Measurements from ENCODE around the gene TNFRSF6B. TPM values are rescaled to one million over a fixed set of nuclear protein-coding genes. Genes with fewer than 3 reads are reported as not detected.
"Not testable (repeated sequence)": the region's sequence is repeated elsewhere in the genome, so short reads cannot be mapped to it uniquely, and the experiment has no call there.

TNFRSF6B gene
- total RNA-seq, 2 experiments from 2014 or later: not detected

- ATAC-seq (ENCODE audit: low read depth): peak; percentile 82
- no peaks in the 10 kb centered on the region for H3K27me3 Mint-ChIP-seq
- DNase-seq: peak; percentile 97
- H3K36me3 Mint-ChIP-seq: peaks cover 1% of the 10 kb centered on the region
- peaks cover 17% of the 10 kb centered on the region for H3K4me1 Mint-ChIP-seq
- no peaks in the 10 kb centered on the region for H3K9me3 Mint-ChIP-seq
- POLR2A ChIA-PET: interaction anchor here (0.6 to 2.0 kb wide), 22 partner anchors 16 to 420 kb away, joined by 3 to 16 read pairs (median 4); partner anchors contain the start of genes ARFRP1, GMEB2, HELZ2 and PPDPF
- peak within 1 kb of the TSS; percentile 95 for H3K4me3 Mint-ChIP-seq
- H3K27ac Mint-ChIP-seq: peak within 1 kb of the TSS; percentile 92
Observed at GRCh38 chr20:63657937-63658748, 38.3 kb upstream of the TNFRSF6B start, which contains the start of gene RTEL1. Gene RTEL1, plus strand, starts transcription at chr20:63658312. Its CDS starts 1,091 bp downstream, at chr20:63659403.

DNA sequence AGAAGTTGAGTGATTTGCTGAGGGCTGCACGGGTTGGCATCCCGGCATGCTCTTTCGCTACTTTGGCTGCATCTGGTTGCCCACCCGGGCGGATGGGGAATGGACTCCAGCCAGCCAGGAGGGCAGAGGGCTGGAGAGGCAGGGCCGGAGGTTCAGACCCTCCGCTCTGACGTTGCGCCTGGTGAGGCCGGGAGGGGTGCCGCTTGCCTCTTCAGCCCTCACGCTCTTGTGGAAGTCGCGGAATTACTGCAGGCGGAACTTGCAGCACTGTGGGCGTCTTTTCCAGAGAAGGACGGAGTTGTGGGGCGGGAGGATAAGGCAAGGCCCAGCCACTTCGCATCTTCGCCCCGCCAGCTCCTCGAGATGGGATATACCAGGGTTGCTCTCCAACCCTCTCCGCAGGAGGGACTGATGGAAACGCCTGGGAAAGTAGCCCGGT lies 37.7 kb upstream of the TNFRSF6B start:
- ATAC-seq (ENCODE audit: low read depth) (peak; percentile 30), DNase-seq (no peak)
- peak overlapping the region; percentile 92 for H3K27ac Mint-ChIP-seq
- H3K4me1 Mint-ChIP-seq: peaks cover 17% of the 10 kb centered on the region
- H3K9me3 Mint-ChIP-seq: no peaks in the 10 kb centered on the region
- no peaks in the 10 kb centered on the region for H3K27me3 Mint-ChIP-seq
- POLR2A ChIA-PET: interaction anchor here (0.6 to 2.0 kb wide), 21 partner anchors 17 to 419 kb away, joined by 3 to 16 read pairs (median 5); partner anchors contain the start of genes ARFRP1, GMEB2, HELZ2 and PPDPF
- peak overlapping the region; percentile 95 for H3K4me3 Mint-ChIP-seq
- peaks cover 1% of the 10 kb centered on the region for H3K36me3 Mint-ChIP-seq

DNA sequence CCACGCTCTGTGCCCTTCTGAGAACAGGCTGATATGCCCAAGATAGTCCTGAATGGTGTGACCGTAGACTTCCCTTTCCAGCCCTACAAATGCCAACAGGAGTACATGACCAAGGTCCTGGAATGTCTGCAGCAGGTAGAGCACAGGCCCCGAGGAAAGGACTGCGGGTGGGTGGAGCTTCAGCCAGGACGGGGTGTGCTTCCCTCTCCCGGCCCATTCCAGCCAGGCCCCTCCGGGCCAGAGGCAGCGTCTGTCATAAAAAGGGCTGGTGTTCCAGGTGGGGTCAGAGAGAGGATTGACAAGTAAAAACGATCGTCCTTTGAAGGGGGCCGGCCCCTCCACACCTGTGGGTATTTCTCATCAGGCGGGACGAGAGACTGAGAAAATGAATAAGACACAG lies 37.1 kb upstream of the TNFRSF6B start:
- ATAC-seq (ENCODE audit: low read depth): no peak
- POLR2A ChIA-PET: interaction anchor here (2.0 kb wide), 1 partner anchor 106 kb away, joined by 9 read pairs; no protein-coding TSS in a partner anchor
- peak overlapping the region; percentile 95 for H3K4me3 Mint-ChIP-seq
- H3K27me3 Mint-ChIP-seq: no peaks in the 10 kb centered on the region
- no peak for DNase-seq
- H3K9me3 Mint-ChIP-seq: no peaks in the 10 kb centered on the region
- peaks cover 13% of the 10 kb centered on the region for H3K4me1 Mint-ChIP-seq
- H3K36me3 Mint-ChIP-seq: peaks cover 1% of the 10 kb centered on the region
- H3K27ac Mint-ChIP-seq: no peak overlapping the region

DNA sequence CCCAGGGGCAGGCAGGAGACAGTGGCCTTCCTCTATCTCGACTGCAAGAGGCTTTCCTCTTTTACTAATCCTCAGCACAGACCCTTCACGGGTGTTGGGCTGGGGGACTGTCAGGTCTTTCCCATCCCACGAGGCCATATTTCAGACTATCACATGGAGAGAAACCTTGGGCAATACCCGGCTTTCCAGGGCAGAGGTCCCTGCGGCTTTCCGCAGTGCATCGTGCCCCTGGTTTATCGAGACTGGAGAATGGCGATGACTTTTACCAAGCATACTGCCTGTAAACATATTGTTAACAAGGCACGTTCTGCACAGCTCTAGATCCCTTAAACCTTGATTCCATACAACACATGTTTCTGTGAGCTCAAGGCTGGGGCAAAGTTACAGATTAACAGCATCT lies 36.3 kb upstream of the TNFRSF6B start:
- H3K27ac Mint-ChIP-seq; DNase-seq; ATAC-seq (ENCODE audit: low read depth); H3K9me3 Mint-ChIP-seq; POLR2A ChIA-PET; H3K27me3 Mint-ChIP-seq; H3K36me3 Mint-ChIP-seq; H3K4me1 Mint-ChIP-seq: not testable (repeated sequence)
- peak overlapping the region; percentile 28 for H3K4me3 Mint-ChIP-seq

DNA sequence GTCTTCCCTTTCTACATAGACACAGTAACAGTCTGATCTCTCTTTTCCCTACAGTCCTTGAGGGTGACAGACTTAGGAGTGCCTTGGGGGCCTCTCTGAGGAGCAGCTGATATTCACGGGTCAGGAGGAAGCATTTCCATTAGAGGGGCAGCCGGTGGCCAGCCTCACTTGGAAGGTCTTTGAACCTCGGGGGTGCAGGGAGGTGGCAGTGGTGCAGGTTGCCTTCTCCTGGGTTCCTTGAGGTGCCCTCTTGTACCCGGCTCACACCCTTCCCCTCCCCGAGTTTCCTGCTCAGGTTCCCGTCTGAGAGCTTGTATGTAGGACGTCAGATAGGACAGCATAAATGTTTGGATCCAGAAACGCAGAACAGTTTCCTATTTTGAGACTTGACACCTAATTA lies 35.8 kb upstream of the TNFRSF6B start:
- POLR2A ChIA-PET: no interaction called here
- Mint-ChIP-seq H3K4me1 (peaks cover 8% of the 10 kb centered on the region), H3K4me3 (no peak overlapping the region)

GRCh38 chr20:63661108-63661507 lies 35.3 kb upstream of the TNFRSF6B start:
- no peak for ATAC-seq (ENCODE audit: low read depth)
- H3K27me3 Mint-ChIP-seq: no peaks in the 10 kb centered on the region
- POLR2A ChIA-PET: no interaction called here
- peaks cover 8% of the 10 kb centered on the region for H3K4me1 Mint-ChIP-seq
- no peaks in the 10 kb centered on the region for H3K9me3 Mint-ChIP-seq
- peaks cover 2% of the 10 kb centered on the region for H3K36me3 Mint-ChIP-seq
- no peak overlapping the region for H3K4me3 Mint-ChIP-seq
- H3K27ac Mint-ChIP-seq: no peak overlapping the region
- no peak for DNase-seq

More for the DNA sequence above, 35.8 kb upstream of the TNFRSF6B start:
- ATAC-seq (ENCODE audit: low read depth): no peak
- Mint-ChIP-seq H3K36me3 (peaks cover 1% of the 10 kb centered on the region), H3K27ac (no peak overlapping the region), H3K27me3 (no peaks in the 10 kb centered on the region), H3K9me3 (no peaks in the 10 kb centered on the region)
- DNase-seq: no peak

DNA sequence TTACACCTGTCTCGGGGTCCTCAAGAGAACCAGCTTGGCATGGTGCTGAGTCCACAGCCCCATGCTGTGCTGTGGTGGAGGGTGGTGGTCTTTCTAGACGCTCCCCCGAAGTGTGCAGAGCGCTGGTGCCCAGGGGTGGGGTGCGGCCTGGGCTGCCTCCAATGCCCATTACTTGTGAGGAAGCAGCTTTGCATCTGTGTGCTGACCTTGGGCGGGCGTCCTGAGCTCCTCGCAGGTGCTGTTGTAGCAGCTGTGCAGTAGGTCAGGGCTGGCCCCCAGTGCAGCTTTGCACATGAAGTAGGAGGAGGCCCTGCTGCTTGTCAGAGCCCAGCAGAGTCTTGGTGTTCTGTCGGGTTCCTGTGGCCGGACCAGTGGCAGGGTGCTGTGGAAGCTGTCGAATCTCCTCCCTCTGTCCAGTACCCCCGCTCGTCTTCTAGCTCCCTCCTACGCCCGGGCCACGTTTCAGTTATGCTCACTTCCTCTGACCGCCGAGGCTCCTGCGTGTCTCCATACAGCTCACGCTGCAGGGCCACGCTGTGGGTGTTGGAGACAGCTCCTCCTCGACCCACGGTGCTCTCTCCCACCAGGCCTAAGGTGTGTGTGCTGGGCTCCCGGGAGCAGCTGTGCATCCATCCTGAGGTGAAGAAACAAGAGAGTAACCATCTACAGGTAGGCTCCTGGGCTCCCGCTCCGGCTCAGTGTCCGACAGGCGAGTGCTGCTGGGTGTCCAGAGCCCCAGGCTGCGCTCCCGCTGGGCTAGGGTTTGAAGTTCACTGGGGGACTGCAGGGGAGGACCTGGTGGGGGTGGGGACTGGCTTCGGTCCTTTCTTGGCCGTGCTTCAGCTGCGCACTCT lies 34.3 kb upstream of the TNFRSF6B start:
- Mint-ChIP-seq H3K4me1 (peaks cover 8% of the 10 kb centered on the region), H3K9me3 (no peaks in the 10 kb centered on the region), H3K27ac (no peak overlapping the region), H3K36me3 (peaks cover 6% of the 10 kb centered on the region), H3K27me3 (no peaks in the 10 kb centered on the region), H3K4me3 (no peak overlapping the region)
- ATAC-seq (ENCODE audit: low read depth) (no peak), DNase-seq (no peak)
- POLR2A ChIA-PET: no interaction called here

DNA sequence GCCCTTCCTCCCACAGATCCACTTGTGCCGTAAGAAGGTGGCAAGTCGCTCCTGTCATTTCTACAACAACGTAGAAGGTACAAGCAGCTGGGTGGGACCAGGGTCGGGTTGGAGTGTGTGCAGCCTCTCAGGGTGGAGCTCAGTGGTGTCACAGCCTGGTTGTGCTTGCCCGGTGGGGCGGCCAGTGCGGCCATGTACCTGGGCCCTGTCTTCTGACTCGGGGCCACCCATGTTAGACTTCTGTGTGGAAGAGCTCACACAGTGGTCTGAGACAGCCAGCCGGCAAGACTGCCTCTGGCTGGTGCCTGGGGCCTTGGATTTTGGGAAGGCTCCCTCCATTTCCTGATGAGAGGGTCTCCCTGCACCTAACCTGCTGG lies 33.7 kb upstream of the TNFRSF6B start:
- Mint-ChIP-seq H3K4me1 (peaks cover 8% of the 10 kb centered on the region), H3K27me3 (no peaks in the 10 kb centered on the region), H3K4me3 (no peak overlapping the region), H3K36me3 (peaks cover 6% of the 10 kb centered on the region), H3K27ac (no peak overlapping the region), H3K9me3 (no peaks in the 10 kb centered on the region)
- POLR2A ChIA-PET: no interaction called here
- ATAC-seq (ENCODE audit: low read depth) (no peak), DNase-seq (no peak)

- POLR2A ChIA-PET: no interaction called here
- Mint-ChIP-seq H3K27me3 (no peaks in the 10 kb centered on the region), H3K27ac (no peak overlapping the region), H3K9me3 (no peaks in the 10 kb centered on the region), H3K4me1 (peaks cover 8% of the 10 kb centered on the region), H3K4me3 (no peak overlapping the region), H3K36me3 (peaks cover 10% of the 10 kb centered on the region)
- DNase-seq (no peak), ATAC-seq (ENCODE audit: low read depth) (no peak)
Observed at GRCh38 chr20:63663332-63664066, 33.0 kb upstream of the TNFRSF6B start.

- no peak overlapping the region for H3K27ac Mint-ChIP-seq
- ATAC-seq (ENCODE audit: low read depth) (no peak), DNase-seq (no peak)
- peaks cover 3% of the 10 kb centered on the region for H3K4me1 Mint-ChIP-seq
- no peak overlapping the region for H3K4me3 Mint-ChIP-seq
- no peaks in the 10 kb centered on the region for H3K27me3 Mint-ChIP-seq
- peaks cover 10% of the 10 kb centered on the region for H3K36me3 Mint-ChIP-seq
- no peaks in the 10 kb centered on the region for H3K9me3 Mint-ChIP-seq
- POLR2A ChIA-PET: no interaction called here
Observed at GRCh38 chr20:63664143-63664851, 32.2 kb upstream of the TNFRSF6B start.

- Mint-ChIP-seq H3K36me3 (peaks cover 10% of the 10 kb centered on the region), H3K4me1 (no peaks in the 10 kb centered on the region), H3K27me3 (no peaks in the 10 kb centered on the region), H3K27ac (no peak overlapping the region), H3K4me3 (no peak overlapping the region), H3K9me3 (no peaks in the 10 kb centered on the region)
- no peak for ATAC-seq (ENCODE audit: low read depth)
- DNase-seq: no peak
- POLR2A ChIA-PET: no interaction called here
Observed at GRCh38 chr20:63664861-63665594, 31.4 kb upstream of the TNFRSF6B start.

- Mint-ChIP-seq H3K9me3 (no peaks in the 10 kb centered on the region), H3K27me3 (no peaks in the 10 kb centered on the region), H3K4me3 (no peak overlapping the region), H3K36me3 (peaks cover 11% of the 10 kb centered on the region), H3K27ac (no peak overlapping the region), H3K4me1 (no peaks in the 10 kb centered on the region)
- no peak for DNase-seq
- ATAC-seq (ENCODE audit: low read depth): no peak
- POLR2A ChIA-PET: no interaction called here
Observed at GRCh38 chr20:63665708-63666107, 30.7 kb upstream of the TNFRSF6B start.

Data from activated naive CD8-positive, alpha-beta T cell treated with anti-CD3 and anti-CD28 coated beads, Interleukin-2, amount 10 ng/mL, durations not matched to agents 7 days and 5 days (primary cell).